ENCODE data around the gene USP32. TPM values are rescaled to one million over a fixed set of nuclear protein-coding genes. Genes with fewer than 3 reads are reported as not detected.

Gene USP32
- polyA plus RNA-seq, 1 experiment, result 40.7 TPM

GRCh38 chr17:60416368-60416925, 24.5 kb upstream of the USP32 start:
- no peak for DNase-seq (ENCODE audit: low read depth, low spot score)
- ChIA-PET POLR2A (no interaction called here), CTCF (no interaction called here)
- H3K4me3 ChIP-seq (ENCODE audit: low read depth, low read length), result no peak overlapping the region
- TF ChIP-seq, protein P1, sequence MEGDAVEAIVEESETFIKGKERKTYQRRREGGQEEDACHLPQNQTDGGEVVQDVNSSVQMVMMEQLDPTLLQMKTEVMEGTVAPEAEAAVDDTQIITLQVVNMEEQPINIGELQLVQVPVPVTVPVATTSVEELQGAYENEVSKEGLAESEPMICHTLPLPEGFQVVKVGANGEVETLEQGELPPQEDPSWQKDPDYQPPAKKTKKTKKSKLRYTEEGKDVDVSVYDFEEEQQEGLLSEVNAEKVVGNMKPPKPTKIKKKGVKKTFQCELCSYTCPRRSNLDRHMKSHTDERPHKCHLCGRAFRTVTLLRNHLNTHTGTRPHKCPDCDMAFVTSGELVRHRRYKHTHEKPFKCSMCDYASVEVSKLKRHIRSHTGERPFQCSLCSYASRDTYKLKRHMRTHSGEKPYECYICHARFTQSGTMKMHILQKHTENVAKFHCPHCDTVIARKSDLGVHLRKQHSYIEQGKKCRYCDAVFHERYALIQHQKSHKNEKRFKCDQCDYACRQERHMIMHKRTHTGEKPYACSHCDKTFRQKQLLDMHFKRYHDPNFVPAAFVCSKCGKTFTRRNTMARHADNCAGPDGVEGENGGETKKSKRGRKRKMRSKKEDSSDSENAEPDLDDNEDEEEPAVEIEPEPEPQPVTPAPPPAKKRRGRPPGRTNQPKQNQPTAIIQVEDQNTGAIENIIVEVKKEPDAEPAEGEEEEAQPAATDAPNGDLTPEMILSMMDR (IDR thresholded peaks at IDR 0.05; ENCODE audit: low read depth, low read length), result no peak
- no peak overlapping the region for H3K27ac ChIP-seq (ENCODE audit: low read depth, low read length)
- peaks cover 3% of the 10 kb centered on the region for H3K27me3 ChIP-seq (ENCODE audit: control insufficient read depth, insufficient read depth, low read length)
- H3K9me3 ChIP-seq (ENCODE audit: control insufficient read depth, insufficient read depth, low read length), result no peaks in the 10 kb centered on the region

DNA sequence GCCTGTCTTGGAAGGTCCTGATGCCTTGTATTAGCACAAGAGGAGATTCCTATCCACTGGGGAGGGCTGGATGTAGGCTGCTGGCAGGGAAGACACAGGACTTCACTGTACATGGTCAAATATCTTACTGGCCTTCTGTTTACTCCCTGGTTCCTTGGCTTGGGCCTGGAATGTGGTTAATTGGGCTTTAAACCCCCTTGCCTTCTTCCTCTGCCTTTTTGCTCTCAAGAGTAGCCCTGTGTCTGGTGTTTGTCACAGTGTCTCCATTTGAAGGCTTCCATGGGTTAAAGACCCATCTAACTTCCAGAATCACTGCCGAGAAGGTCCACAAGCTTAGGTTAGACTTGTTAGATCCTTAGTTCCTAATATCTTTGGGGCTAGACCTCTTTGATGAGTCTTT, 23.2 kb upstream of the USP32 start:
- ChIA-PET CTCF (no interaction called here), POLR2A (no interaction called here)
- Histone ChIP-seq H3K27me3 (ENCODE audit: control insufficient read depth, insufficient read depth, low read length) (peaks cover 3% of the 10 kb centered on the region), H3K9me3 (ENCODE audit: control insufficient read depth, insufficient read depth, low read length) (no peaks in the 10 kb centered on the region; the same call in none of the 2 replicates), H3K27ac (ENCODE audit: low read depth, low read length) (no peak overlapping the region), H3K4me3 (ENCODE audit: low read depth, low read length) (no peak overlapping the region)
- DNase-seq (ENCODE audit: low read depth, low spot score), result no peak
- TF ChIP-seq, protein P1 (IDR thresholded peaks at IDR 0.05; ENCODE audit: low read depth, low read length), result no peak

GRCh38 chr17:60412701-60413100, 20.8 kb upstream of the USP32 start:
- TF ChIP-seq, protein P1 (IDR thresholded peaks at IDR 0.05; ENCODE audit: low read depth, low read length), result no peak
- ChIA-PET CTCF (interaction anchor here (1.0 kb wide), 1 partner anchor 40 kb away, joined by 9 read pairs; no protein-coding TSS in a partner anchor), POLR2A (no interaction called here)
- peaks cover 3% of the 10 kb centered on the region for H3K27me3 ChIP-seq (ENCODE audit: control insufficient read depth, insufficient read depth, low read length)
- H3K4me3 ChIP-seq (ENCODE audit: low read depth, low read length), result no peak overlapping the region
- H3K27ac ChIP-seq (ENCODE audit: low read depth, low read length), result no peak overlapping the region
- H3K9me3 ChIP-seq (ENCODE audit: control insufficient read depth, insufficient read depth, low read length), result no peaks in the 10 kb centered on the region; the same call in none of the 2 replicates
- DNase-seq (ENCODE audit: low read depth, low spot score), result no peak

DNA sequence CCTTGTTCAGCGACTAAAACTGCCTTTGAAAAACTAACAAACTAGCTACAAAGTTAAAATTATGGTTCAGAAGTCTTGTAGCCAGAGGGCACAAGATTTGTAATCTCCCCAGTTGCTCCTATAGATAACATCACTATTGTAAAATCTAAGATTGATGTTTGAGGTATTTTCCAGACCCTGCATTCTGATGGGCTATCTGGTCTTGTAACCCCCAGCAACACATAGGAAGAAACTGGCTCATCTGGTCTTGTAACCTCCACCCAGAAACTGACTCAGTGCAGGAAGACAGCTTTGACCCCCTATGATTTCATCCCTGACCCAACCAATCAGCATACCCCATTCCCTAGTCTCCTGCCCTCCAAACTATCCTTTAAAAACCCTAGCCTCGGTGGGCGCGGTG, 18.1 kb upstream of the USP32 start:
- ChIA-PET POLR2A (no interaction called here), CTCF (no interaction called here)
- Histone ChIP-seq H3K9me3 (ENCODE audit: control insufficient read depth, insufficient read depth, low read length) (no peaks in the 10 kb centered on the region; the same call in none of the 2 replicates), H3K27me3 (ENCODE audit: control insufficient read depth, insufficient read depth, low read length) (no peaks in the 10 kb centered on the region), H3K27ac (ENCODE audit: low read depth, low read length) (no peak overlapping the region), H3K4me3 (ENCODE audit: low read depth, low read length) (no peak overlapping the region)
- TF ChIP-seq, protein P1 (IDR thresholded peaks at IDR 0.05; ENCODE audit: low read depth, low read length), result no peak
- DNase-seq (ENCODE audit: low read depth, low spot score), result no peak

- CTCF ChIA-PET, result interaction anchor here (0.8 to 1.2 kb wide), 2 partner anchors 15 to 42 kb away, joined by 3 read pairs; partner anchors contain the start of gene CHCT1
- H3K9me3 ChIP-seq (ENCODE audit: control insufficient read depth, insufficient read depth, low read length), result no peaks in the 10 kb centered on the region; the same call in none of the 2 replicates
- no peak for DNase-seq (ENCODE audit: low read depth, low spot score)
- no peak overlapping the region for H3K4me3 ChIP-seq (ENCODE audit: low read depth, low read length)
- POLR2A ChIA-PET, result no interaction called here
- no peaks in the 10 kb centered on the region for H3K27me3 ChIP-seq (ENCODE audit: control insufficient read depth, insufficient read depth, low read length)
- no peak overlapping the region for H3K27ac ChIP-seq (ENCODE audit: low read depth, low read length)
- TF ChIP-seq, protein P1 (IDR thresholded peaks at IDR 0.05; ENCODE audit: low read depth, low read length), result no peak
Measured at GRCh38 chr17:60406887-60407286, 15.0 kb upstream of the USP32 start.

All from AG04450 (cell line).